Medulla oblongata (tissue), 1 donor: ENCODE measurements around the gene MYO18B.
"Not testable (repeated sequence)": the region's sequence is repeated elsewhere in the genome, so short reads cannot be mapped to it uniquely, and the experiment has no call there.

Experiments used
- DNase-seq: peaks from one replicate; pipeline ENCODE4 v3.0.0-alpha.2; 2015; ENCODE audit errors: extremely low spot score

Gene MYO18B, protein sequence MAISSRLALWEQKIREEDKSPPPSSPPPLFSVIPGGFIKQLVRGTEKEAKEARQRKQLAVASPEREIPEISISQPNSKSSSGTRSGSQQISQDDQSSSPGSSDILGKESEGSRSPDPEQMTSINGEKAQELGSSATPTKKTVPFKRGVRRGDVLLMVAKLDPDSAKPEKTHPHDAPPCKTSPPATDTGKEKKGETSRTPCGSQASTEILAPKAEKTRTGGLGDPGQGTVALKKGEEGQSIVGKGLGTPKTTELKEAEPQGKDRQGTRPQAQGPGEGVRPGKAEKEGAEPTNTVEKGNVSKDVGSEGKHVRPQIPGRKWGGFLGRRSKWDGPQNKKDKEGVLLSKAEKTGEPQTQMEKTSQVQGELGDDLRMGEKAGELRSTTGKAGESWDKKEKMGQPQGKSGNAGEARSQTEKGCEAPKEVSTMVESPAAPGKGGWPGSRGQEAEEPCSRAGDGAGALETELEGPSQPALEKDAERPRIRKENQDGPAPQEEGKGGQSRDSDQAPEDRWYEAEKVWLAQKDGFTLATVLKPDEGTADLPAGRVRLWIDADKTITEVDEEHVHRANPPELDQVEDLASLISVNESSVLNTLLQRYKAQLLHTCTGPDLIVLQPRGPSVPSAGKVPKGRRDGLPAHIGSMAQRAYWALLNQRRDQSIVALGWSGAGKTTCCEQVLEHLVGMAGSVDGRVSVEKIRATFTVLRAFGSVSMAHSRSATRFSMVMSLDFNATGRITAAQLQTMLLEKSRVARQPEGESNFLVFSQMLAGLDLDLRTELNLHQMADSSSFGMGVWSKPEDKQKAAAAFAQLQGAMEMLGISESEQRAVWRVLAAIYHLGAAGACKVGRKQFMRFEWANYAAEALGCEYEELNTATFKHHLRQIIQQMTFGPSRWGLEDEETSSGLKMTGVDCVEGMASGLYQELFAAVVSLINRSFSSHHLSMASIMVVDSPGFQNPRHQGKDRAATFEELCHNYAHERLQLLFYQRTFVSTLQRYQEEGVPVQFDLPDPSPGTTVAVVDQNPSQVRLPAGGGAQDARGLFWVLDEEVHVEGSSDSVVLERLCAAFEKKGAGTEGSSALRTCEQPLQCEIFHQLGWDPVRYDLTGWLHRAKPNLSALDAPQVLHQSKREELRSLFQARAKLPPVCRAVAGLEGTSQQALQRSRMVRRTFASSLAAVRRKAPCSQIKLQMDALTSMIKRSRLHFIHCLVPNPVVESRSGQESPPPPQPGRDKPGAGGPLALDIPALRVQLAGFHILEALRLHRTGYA (N-terminal part only)

GRCh38 chr22:25741692-25742626, at the start of gene MYO18B:
MYO18B (plus strand) TSS chr22:25742188; CDS start chr22:25761093, 18,905 bp downstream.
- DNase-seq = no peak

DNA sequence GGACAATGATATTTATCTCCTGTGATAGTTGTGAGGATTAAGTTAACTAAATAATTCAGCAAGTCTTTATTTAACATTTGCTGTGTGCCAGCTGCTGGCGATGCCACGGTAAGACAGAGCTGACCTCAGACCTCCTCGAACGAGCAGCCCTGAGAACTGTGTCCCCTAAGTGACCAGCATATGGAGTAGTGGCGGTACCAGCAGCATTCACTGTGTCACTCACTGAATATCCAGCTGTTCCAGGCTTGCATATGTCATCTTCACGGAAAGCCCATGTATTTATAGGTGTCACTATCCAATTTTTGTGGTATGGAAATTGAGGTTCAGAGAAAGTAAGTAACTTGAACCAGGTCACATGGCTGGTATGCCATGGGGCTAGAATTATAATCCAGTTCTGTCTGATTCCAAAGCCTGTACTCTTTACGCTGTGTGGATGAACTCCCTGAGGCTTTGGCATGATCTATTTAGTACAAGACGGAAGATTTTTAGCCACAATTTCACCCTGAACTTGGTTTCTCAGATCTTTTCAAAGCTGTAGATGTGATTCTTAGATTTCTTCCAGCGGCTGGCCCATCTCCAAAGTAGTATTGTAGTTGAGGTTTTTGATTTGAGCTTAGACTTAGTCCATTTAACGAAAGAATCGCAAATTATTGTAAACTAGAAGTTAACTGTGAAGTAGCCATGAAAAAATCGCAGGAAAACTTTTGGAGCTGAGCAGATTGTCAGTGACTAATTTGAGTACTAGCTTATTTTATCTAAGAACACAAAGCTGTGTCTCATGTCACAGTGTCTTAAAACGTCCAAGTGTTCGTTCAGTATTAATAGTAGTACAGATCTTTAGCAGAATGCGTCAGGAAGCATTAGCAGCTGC, 49.4 kb upstream of the MYO18B start:
- DNase-seq = no peak

GRCh38 chr22:25693268-25693565, 48.8 kb upstream of the MYO18B start:
- DNase-seq = no peak

- DNase-seq = no peak
These were observed 47.6 kb upstream of the MYO18B start for GRCh38 chr22:25694196-25694907.

GRCh38 chr22:25695146-25695545, 46.8 kb upstream of the MYO18B start:
- DNase-seq = no peak

- peak; percentile 6 for DNase-seq
These were observed 45.2 kb upstream of the MYO18B start for GRCh38 chr22:25696763-25697162.

GRCh38 chr22:25697181-25697664, 44.8 kb upstream of the MYO18B start:
- DNase-seq = peak; percentile 4

DNA sequence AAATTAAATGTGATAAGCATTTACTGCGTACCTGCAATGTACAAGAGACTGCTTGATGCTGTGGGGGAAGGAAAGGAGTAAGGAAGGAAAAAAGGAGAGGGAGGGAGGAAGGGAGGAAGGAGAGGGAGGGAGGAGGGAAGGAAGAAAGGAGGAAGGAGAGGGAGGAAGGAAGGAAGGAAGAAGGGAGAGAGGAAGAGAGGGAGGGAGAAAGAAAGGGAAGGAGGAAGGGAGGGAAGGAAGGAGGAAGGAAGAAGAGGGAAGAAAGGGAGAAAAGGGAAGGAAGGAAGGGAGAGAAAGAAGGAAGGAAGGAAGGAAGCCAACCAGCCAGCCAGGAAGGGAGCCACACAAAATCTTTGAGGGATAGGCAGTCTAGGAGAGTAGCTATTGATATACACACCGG, 44.0 kb upstream of the MYO18B start:
- DNase-seq = no peak

DNA sequence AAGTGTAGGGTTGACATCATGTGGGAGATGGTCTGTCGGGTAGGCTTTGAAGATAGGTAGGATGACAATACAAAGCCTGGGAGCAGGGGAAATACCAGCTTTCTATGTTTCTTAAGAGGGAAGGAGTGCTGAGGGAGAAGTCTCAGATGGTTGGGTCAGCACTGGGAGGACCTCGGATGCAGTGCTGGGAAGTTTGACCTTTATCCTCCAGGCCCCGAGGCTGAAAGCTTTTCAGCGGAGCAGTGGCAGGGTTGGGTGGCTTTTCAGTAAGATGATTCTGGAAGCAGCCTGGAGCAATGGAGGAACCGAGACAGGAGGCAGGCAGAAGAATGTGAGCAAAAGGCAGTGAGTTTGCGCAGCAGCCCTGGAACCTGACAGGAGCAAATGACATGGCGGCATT, 43.5 kb upstream of the MYO18B start:
- DNase-seq = no peak

- DNase-seq = no peak
These were observed 43.0 kb upstream of the MYO18B start for GRCh38 chr22:25698978-25699377.

GRCh38 chr22:25701056-25701780, 40.8 kb upstream of the MYO18B start:
- DNase-seq = peak; percentile 73

GRCh38 chr22:25702040-25702439, 39.9 kb upstream of the MYO18B start:
- peak; percentile 37 for DNase-seq

- DNase-seq = no peak
These were observed 39.3 kb upstream of the MYO18B start for GRCh38 chr22:25702571-25703167.

DNA sequence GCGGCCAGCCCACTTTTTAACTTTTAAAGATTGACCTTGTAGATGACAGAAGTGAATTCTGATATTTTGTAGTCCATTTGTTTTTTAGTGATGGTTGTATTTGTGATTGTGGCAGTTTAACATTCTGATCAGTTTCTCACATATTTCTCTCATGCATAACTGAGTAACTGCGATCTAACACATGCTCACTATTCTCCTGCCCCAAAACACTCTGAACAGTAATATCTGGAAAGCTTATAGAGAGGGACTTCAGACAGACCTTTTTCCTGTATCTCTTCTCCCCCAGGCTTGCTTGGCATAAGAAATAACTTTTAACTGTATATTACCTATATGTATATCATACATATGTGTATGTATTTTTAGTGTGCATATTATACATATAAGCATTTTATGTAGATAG, 37.3 kb upstream of the MYO18B start:
- no peak for DNase-seq

DNA sequence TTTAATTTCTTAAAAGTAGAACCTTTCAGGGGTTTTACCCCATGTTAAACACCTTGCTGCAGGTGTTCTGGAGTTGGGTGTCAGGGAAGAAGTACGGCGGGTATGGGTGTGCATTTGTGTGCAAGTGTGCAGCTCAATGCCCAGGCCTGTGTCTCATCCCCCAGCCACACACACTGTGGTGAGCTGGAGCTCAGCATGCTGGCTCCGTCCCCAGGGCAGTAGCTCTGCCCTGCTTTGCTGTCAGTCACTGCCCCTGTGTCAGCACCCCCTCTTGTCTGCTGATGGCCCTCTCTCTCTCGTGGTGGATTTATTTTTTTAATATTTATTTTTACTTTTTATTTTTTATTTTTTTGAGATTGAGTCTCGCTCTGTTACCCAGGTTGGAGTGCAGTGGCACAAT, 35.8 kb upstream of the MYO18B start:
- no peak for DNase-seq

DNA sequence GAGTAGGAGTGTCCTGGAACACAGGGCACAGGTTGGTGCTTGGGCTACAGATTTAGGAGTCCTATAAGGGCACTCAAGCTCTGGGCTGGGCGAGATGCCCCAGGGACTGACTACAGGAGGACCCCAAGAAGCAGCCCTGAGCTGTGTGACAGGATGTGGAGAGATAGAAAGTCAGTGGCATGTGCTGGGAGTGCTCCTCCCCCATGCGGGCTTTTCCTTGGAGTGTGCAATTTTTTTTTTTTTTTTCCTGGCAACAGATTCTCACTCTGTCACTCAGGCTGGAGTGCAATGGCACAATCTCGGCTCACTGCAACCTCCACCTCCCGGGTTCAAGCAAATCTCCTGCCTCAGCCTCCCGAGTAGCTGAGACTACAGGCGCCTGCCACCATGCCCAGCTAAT, 33.6 kb upstream of the MYO18B start:
- DNase-seq = not testable (repeated sequence)

GRCh38 chr22:25709758-25710157, 32.2 kb upstream of the MYO18B start:
- no peak for DNase-seq

DNA sequence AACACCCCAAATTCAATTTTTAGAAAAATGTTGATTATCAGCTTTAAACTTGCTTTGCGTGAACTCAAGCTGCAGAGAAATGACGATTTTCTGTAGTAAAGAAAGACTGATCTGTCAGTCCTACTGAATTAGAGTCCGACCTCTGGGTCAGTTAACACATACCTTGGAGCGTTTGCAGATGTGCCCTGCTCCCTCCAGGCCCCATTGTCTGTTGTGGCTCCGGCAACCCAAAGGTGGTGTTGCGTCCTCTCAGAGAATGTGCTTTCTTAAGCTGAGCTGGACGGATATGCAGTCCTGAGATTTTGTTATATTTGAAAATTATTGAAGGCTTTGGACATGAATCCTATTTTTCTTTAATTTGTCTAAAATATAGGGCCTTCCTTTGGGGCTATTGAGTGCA, 31.5 kb upstream of the MYO18B start:
- no peak for DNase-seq
